GM12878 (cell line): Measurements from ENCODE around the gene SBF2. TPM values are rescaled to one million over a fixed set of nuclear protein-coding genes. Genes with fewer than 3 reads are reported as not detected.

Experiments
- ATAC-seq: fragments of 200-7000 bp; cut with Tn5 transposase; 3 replicates; pipeline ENCODE4 v1.9.1; 2020; ENCODE audit warnings: mild to moderate bottlenecking, moderate library complexity
- BruUV-seq: library from RNA; stranded (reverse); fragments of 400-500 nt; replicated peaks from 2 replicates; lab custom pipeline; 2021; lab: Mats Ljungman, UMichigan
- CTCF ChIA-PET: fragments of 300-600 bp; sonication (Branson Sonifier 250); formaldehyde crosslinking; extraction: SDS; loops from one replicate; lab custom pipeline; 2021; ENCODE audit warnings: inconsistent platforms; lab: Yijun Ruan, JAX
- POLR2A ChIA-PET: fragments of 350-600 bp; formaldehyde crosslinking; extraction: SDS; loops from one replicate; lab custom pipeline; 2021; ENCODE audit warnings: inconsistent platforms; lab: Charles Lee
- RAD21 ChIA-PET: fragments of 300-600 bp; sonication (Branson Sonifier 250); formaldehyde crosslinking; loops from one replicate; lab custom pipeline; 2023; ENCODE audit warnings: antibody characterized with exemption; ENCODE audit not compliant: unreplicated experiment; lab: Charles Lee
- SMC1A ChIA-PET: fragments of 300-600 bp; sonication (Branson Sonifier 250); formaldehyde crosslinking; loops from one replicate; lab custom pipeline; 2023; ENCODE audit not compliant: unreplicated experiment, uncharacterized antibody; lab: Charles Lee
- DNase-seq: peaks from one replicate; pipeline ENCODE4 v3.0.0-alpha.2; 2011; ENCODE audit warnings: low read depth, low spot score
- FAIRE-seq: peaks from 3 replicates; lab custom pipeline; 2011; peaks lifted over from hg19 to GRCh38; lab: Jason Lieb, UNC
- H2AFZ ChIP-seq: 2 replicates; pipeline ENCODE4 v1.6.0; 2011; ENCODE audit warnings: low read depth, low read length, control low read depth; ENCODE audit not compliant: control insufficient read depth
- H3K27ac ChIP-seq: 2 replicates; pipeline ENCODE4 v1.5.1; 2011; ENCODE audit warnings: control low read depth; ENCODE audit not compliant: control insufficient read depth, insufficient read depth
- H3K27me3 ChIP-seq, 2 experiments: replicated peaks in 1 of 2; 2 replicates each; pipeline versions ENCODE4 v1.6.0 to v1.6.1; 2011; ENCODE audit warnings: low read length in 1 of 2; ENCODE audit not compliant: control insufficient read depth in 2 of 2, insufficient read depth in 2 of 2
- H3K36me3 ChIP-seq, 2 experiments: 2 replicates each; pipeline ENCODE4 v1.5.1; 2011; ENCODE audit warnings: low read length in 1 of 2; ENCODE audit not compliant: control insufficient read depth in 2 of 2, insufficient read depth in 2 of 2
- H3K4me1 ChIP-seq: 2 replicates; pipeline ENCODE4 v1.6.1; 2011; ENCODE audit warnings: mild to moderate bottlenecking, low read length, moderate library complexity, mixed read lengths; ENCODE audit not compliant: control insufficient read depth, insufficient read depth
- H3K4me2 ChIP-seq: 2 replicates; pipeline ENCODE4 v1.6.0; 2011; ENCODE audit warnings: control low read depth; ENCODE audit not compliant: control insufficient read depth, insufficient read depth
- H3K4me3 ChIP-seq: fragments of 200-600 bp; sonication (generic); 2 replicates; pipeline ENCODE4 v1.5.1; 2016
- H3K79me2 ChIP-seq: 2 replicates; pipeline ENCODE4 v1.6.0; 2011; ENCODE audit warnings: low read length; ENCODE audit not compliant: control insufficient read depth, insufficient read depth
- H3K9ac ChIP-seq: 2 replicates; pipeline ENCODE4 v1.8.0; 2011; ENCODE audit warnings: low read length, control low read depth, mixed read lengths; ENCODE audit not compliant: control insufficient read depth, insufficient read depth
- H3K9me3 ChIP-seq: replicated peaks from 3 replicates; pipeline ENCODE4 v1.5.1; 2011; ENCODE audit warnings: mild to moderate bottlenecking, low read length; ENCODE audit not compliant: control insufficient read depth, insufficient read depth
- H4K20me1 ChIP-seq: 2 replicates; pipeline ENCODE4 v1.6.0; 2011; ENCODE audit not compliant: control insufficient read depth, insufficient read depth
- CEBPB ChIP-seq, 2 experiments: fragments of 150-350 bp in 1 of 2; IDR thresholded peaks; 2 replicates each; pipeline ENCODE4 v1.6.1; 2012 to 2014; ENCODE audit warnings: low read depth in 2 of 2, low read length in 2 of 2, borderline replicate concordance in 1 of 2, inconsistent platforms in 1 of 2
- CHD1 ChIP-seq: IDR thresholded peaks from 2 replicates; pipeline ENCODE4 v1.6.1; 2012; ENCODE audit warnings: low read depth, low read length, improper control_type of control experiment
- CREB1 ChIP-seq: IDR thresholded peaks from 2 replicates; pipeline ENCODE4 v1.6.1; 2012; ENCODE audit warnings: low read depth, mild to moderate bottlenecking, inconsistent platforms
- TAF1 ChIP-seq: IDR thresholded peaks from 2 replicates; pipeline ENCODE4 v1.6.1; 2011; ENCODE audit warnings: mild to moderate bottlenecking, low read depth, low read length, borderline replicate concordance
- WGBS: methylation state at CpG from one replicate; pipeline ENCODE4 v1.1.6; 2016; ENCODE audit warnings: low lambda C conversion rate; ENCODE audit not compliant: insufficient replicate concordance, insufficient coverage; ENCODE audit errors: missing lambda C conversion rate; 5-methylcytosine and 5-hydroxymethylcytosine counted together
- in situ Hi-C: fragments of 300-500 bp; cut with MboI; formaldehyde crosslinking; loops from 9 replicates; pipeline ENCODE4 v1.14.3; 2018; ENCODE audit warnings: mixed read lengths
- intact Hi-C: fragments of 100-400 bp; cut with micrococcal nuclease; formaldehyde crosslinking; loops from one replicate; pipeline ENCODE4 v1.14.2; 2022; ENCODE audit not compliant: unreplicated experiment
- polyA plus RNA-seq, 11 experiments: library from polyadenylated mRNA; depleted of rRNA in 4 of 11; unstranded in 6 of 11; stranded (reverse) in 5 of 11; fragments of >200 nt; fragmentation: Nextera tagmentation in 4 of 11; fragmentation: Illumina TruSeq in 1 of 11; extraction: Ambion mirVana in 4 of 11; extraction: Trizol in 1 of 11; gene quantifications; 1 replicate in 1 of 11; 2 replicates in 10 of 11; pipeline versions ENCODE4 v1.2.1 to v1.2.3, GENCODE V29; 2011 to 2016; ENCODE audit warnings: inconsistent platforms in 2 of 11, missing spikeins in 2 of 11, low read depth in 1 of 11
- total RNA-seq, 4 experiments: library from RNA; depleted of rRNA in 3 of 4; stranded (reverse); fragments of >200 nt in 3 of 4; fragmentation: Illumina TruSeq in 1 of 4; extraction: Trizol in 1 of 4; gene quantifications; 2 replicates each; pipeline versions ENCODE4 v1.2.1 to v1.2.3, GENCODE V29; 2013 to 2021

The SBF2 gene
- total and polyA plus RNA-seq, 10 of the 15 experiments (the other 5 are each of a cell fraction or from before 2014, with no cell fraction given) = 0.24 to 2.3 (median 1.1) TPM

GRCh38 chr11:10324474-10324873, 30.5 kb upstream of the SBF2 start:
- no peaks in the 10 kb centered on the region for H3K9me3 ChIP-seq
- no peak overlapping the region for H2AFZ ChIP-seq
- no TSS peak for BruUV-seq
- ChIA-PET SMC1A (interaction anchor here (1.2 to 6.5 kb wide), 11 partner anchors 10 to 464 kb away, joined by 3 to 55 read pairs (median 7); no protein-coding TSS in a partner anchor), POLR2A (interaction anchor here (0.6 kb wide), 1 partner anchor 19 kb away, joined by 4 read pairs; the partner anchor contains the start of gene ADM), RAD21 (interaction anchor here (0.6 to 3.2 kb wide), 10 partner anchors 14 to 412 kb away, joined by 3 to 14 read pairs (median 5); no protein-coding TSS in a partner anchor), CTCF (interaction anchor here (0.8 to 4.6 kb wide), 14 partner anchors 10 to 462 kb away, joined by 3 to 52 read pairs (median 4); no protein-coding TSS in a partner anchor)
- 42% methylated on average over 3 of the region's 3 CpGs for WGBS
- H3K4me2 ChIP-seq = no peak overlapping the region
- DNase-seq = no peak
- H3K9ac ChIP-seq = no peak overlapping the region
- H3K4me1 ChIP-seq = no peaks in the 10 kb centered on the region
- FAIRE-seq = no peak
- H4K20me1 ChIP-seq = no peaks in the 10 kb centered on the region
- H3K36me3 ChIP-seq = no peaks in the 10 kb centered on the region
- no peak overlapping the region for H3K27ac ChIP-seq
- in situ Hi-C loops = loop anchor here (5.0 to 10.0 kb wide), 3 partner anchors 112 to 560 kb away; no protein-coding TSS in a partner anchor
- no peaks in the 10 kb centered on the region for H3K79me2 ChIP-seq
- TF ChIP-seq CREB1 (no peak), CHD1 (no peak)
- H3K4me3 ChIP-seq = no peak overlapping the region
- 0 out of 4 replicates have a peak, but pooled peaks cover 0 to 1% of the 10 kb centered on the region in 2 experiments for H3K27me3 ChIP-seq
- intact Hi-C loops = loop anchor here (5.0 kb wide), 3 partner anchors 352 to 567 kb away; no protein-coding TSS in a partner anchor
- no peak for ATAC-seq

GRCh38 chr11:10323793-10324170, 29.8 kb upstream of the SBF2 start:
- TF ChIP-seq CEBPB (IDR thresholded peaks at IDR 0.05; ENCODE audit: borderline replicate concordance in 1 of 2, low read depth in 2 of 2, low read length in 2 of 2) (no peak), TAF1 (no peak)
- Histone ChIP-seq H3K9ac (no peak overlapping the region), H3K4me2 (no peak overlapping the region), H2AFZ (no peak overlapping the region), H3K9me3 (no peaks in the 10 kb centered on the region), H3K4me3 (no peak overlapping the region), H3K4me1 (peaks cover 1% of the 10 kb centered on the region; the same call in 1 of the 2 replicates), H3K27ac (no peak overlapping the region), H3K36me3 (no peaks in the 10 kb centered on the region), H4K20me1 (no peaks in the 10 kb centered on the region), H3K79me2 (no peaks in the 10 kb centered on the region), H3K27me3 (0 out of 4 replicates have a peak, but pooled peaks cover 0 to 1% of the 10 kb centered on the region in 2 experiments)
- intact Hi-C loops (loop anchor here (5.0 kb wide), 3 partner anchors 351 to 566 kb away; no protein-coding TSS in a partner anchor), in situ Hi-C loops (loop anchor here (5.0 to 10.0 kb wide), 3 partner anchors 111 to 559 kb away; no protein-coding TSS in a partner anchor)
- BruUV-seq = no TSS peak
- ChIA-PET POLR2A (no interaction called here), RAD21 (interaction anchor here (0.6 to 3.2 kb wide), 6 partner anchors 14 to 462 kb away, joined by 3 to 14 read pairs (median 9); no protein-coding TSS in a partner anchor), SMC1A (interaction anchor here (0.7 to 6.5 kb wide), 12 partner anchors 9 to 414 kb away, joined by 3 to 55 read pairs (median 6); partner anchors contain the start of gene ADM), CTCF (interaction anchor here (0.6 to 4.6 kb wide), 19 partner anchors 9 to 789 kb away, joined by 3 to 52 read pairs (median 3); no protein-coding TSS in a partner anchor)
- DNase-seq = no peak
- WGBS = 0% methylated on average over 1 of the region's 1 CpG
- no peak for ATAC-seq
- no peak for FAIRE-seq
